ENCODE data around the gene TRAF3. TPM values are rescaled to one million over a fixed set of nuclear protein-coding genes. Genes with fewer than 3 reads are reported as not detected.
"Not testable (repeated sequence)": the region's sequence is repeated elsewhere in the genome, so short reads cannot be mapped to it uniquely, and the experiment has no call there.

The TRAF3 gene
- total and polyA plus RNA-seq, 2 donors, result 9.2 to 14.6 TPM

DNA sequence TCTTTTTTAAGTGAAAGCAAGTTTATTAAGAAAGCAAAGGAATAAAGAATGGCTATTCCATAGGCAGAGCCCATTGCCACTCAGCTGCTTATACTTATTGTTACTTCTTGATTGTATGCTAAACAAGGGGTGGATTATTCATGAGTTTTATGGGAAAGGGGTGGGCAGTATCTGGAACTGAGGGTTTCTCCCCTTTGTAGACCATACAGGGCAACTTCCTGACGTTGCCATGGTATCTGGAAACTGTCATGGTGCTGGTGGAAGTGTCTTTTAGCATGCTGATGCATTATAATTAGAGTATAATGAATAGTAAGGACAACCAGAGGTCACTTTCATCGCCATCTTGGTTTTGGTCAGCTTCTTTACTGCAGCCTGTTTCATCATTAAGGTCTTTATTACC is 78.9 kb downstream of the TRAF3 start:
- no peak overlapping the region for H3K4me3 ChIP-seq (ENCODE audit: low read length in 2 of 2)
- H3K4me1 ChIP-seq (ENCODE audit: control insufficient read depth in 2 of 2, insufficient read depth in 2 of 2, low read length in 2 of 2), result no peaks in the 10 kb centered on the region
- no peak overlapping the region for H3K27ac ChIP-seq (ENCODE audit: low read depth in 1 of 2, low read length in 1 of 2)
- WGBS, result 98% methylated on average over 2 of the region's 2 CpGs
- no peaks in the 10 kb centered on the region for H3K36me3 ChIP-seq (ENCODE audit: control insufficient read depth in 2 of 2, insufficient read depth in 2 of 2, low read length in 1 of 2)
- no peak for DNase-seq (ENCODE audit: low read depth in 6 of 9, low spot score in 9 of 9)
- H3K9me3 ChIP-seq (ENCODE audit: control insufficient read depth in 2 of 2, insufficient read depth in 1 of 2, low read length in 1 of 2), result peaks cover 0 to 6% of the 10 kb centered on the region in 2 donors
- H3K27me3 ChIP-seq (ENCODE audit: control insufficient read depth in 2 of 2, insufficient read depth in 1 of 2, low read length in 1 of 2), result no peaks in the 10 kb centered on the region

GRCh38 chr14:102857444-102857843 is 80.2 kb downstream of the TRAF3 start:
- H3K4me3 ChIP-seq (ENCODE audit: low read length in 2 of 2), result no peak overlapping the region
- H3K36me3 ChIP-seq (ENCODE audit: control insufficient read depth in 2 of 2, insufficient read depth in 2 of 2, low read length in 1 of 2), result no peaks in the 10 kb centered on the region
- no peaks in the 10 kb centered on the region for H3K4me1 ChIP-seq (ENCODE audit: control insufficient read depth in 2 of 2, insufficient read depth in 2 of 2, low read length in 2 of 2)
- no peak overlapping the region for H3K27ac ChIP-seq (ENCODE audit: low read depth in 1 of 2, low read length in 1 of 2)
- peaks cover 0 to 6% of the 10 kb centered on the region in 2 donors for H3K9me3 ChIP-seq (ENCODE audit: control insufficient read depth in 2 of 2, insufficient read depth in 1 of 2, low read length in 1 of 2)
- H3K27me3 ChIP-seq (ENCODE audit: control insufficient read depth in 2 of 2, insufficient read depth in 1 of 2, low read length in 1 of 2), result no peaks in the 10 kb centered on the region
- 95% methylated on average over 2 of the region's 2 CpGs for WGBS
- DNase-seq (ENCODE audit: low read depth in 6 of 9, low spot score in 9 of 9), result no peak

GRCh38 chr14:102859911-102860310 is 82.7 kb downstream of the TRAF3 start:
- 100% methylated on average over 1 of the region's 1 CpG for WGBS
- H3K9me3 ChIP-seq (ENCODE audit: control insufficient read depth in 2 of 2, insufficient read depth in 1 of 2, low read length in 1 of 2), result peaks cover 0 to 6% of the 10 kb centered on the region in 2 donors
- no peak overlapping the region for H3K4me3 ChIP-seq (ENCODE audit: low read length in 2 of 2)
- no peak for DNase-seq (ENCODE audit: low read depth in 6 of 9, low spot score in 9 of 9)
- no peaks in the 10 kb centered on the region for H3K27me3 ChIP-seq (ENCODE audit: control insufficient read depth in 2 of 2, insufficient read depth in 1 of 2, low read length in 1 of 2)
- H3K4me1 ChIP-seq (ENCODE audit: control insufficient read depth in 2 of 2, insufficient read depth in 2 of 2, low read length in 2 of 2), result no peaks in the 10 kb centered on the region
- H3K36me3 ChIP-seq (ENCODE audit: control insufficient read depth in 2 of 2, insufficient read depth in 2 of 2, low read length in 1 of 2), result no peaks in the 10 kb centered on the region
- H3K27ac ChIP-seq (ENCODE audit: low read depth in 1 of 2, low read length in 1 of 2), result no peak overlapping the region

- Histone ChIP-seq H3K27me3 (ENCODE audit: control insufficient read depth in 2 of 2, insufficient read depth in 1 of 2, low read length in 1 of 2) (no peaks in the 10 kb centered on the region), H3K9me3 (ENCODE audit: control insufficient read depth in 2 of 2, insufficient read depth in 1 of 2, low read length in 1 of 2) (peaks cover 0 to 6% of the 10 kb centered on the region in 2 donors), H3K36me3 (ENCODE audit: control insufficient read depth in 2 of 2, insufficient read depth in 2 of 2, low read length in 1 of 2) (no peaks in the 10 kb centered on the region), H3K27ac (ENCODE audit: low read depth in 1 of 2, low read length in 1 of 2) (no peak overlapping the region), H3K4me1 (ENCODE audit: control insufficient read depth in 2 of 2, insufficient read depth in 2 of 2, low read length in 2 of 2) (no peaks in the 10 kb centered on the region), H3K4me3 (ENCODE audit: low read length in 2 of 2) (no peak overlapping the region)
- 98% methylated on average over 3 of the region's 3 CpGs for WGBS
- DNase-seq (ENCODE audit: low read depth in 6 of 9, low spot score in 9 of 9), result no peak
Observed at GRCh38 chr14:102862154-102862773, 85.0 kb downstream of the TRAF3 start.

DNA sequence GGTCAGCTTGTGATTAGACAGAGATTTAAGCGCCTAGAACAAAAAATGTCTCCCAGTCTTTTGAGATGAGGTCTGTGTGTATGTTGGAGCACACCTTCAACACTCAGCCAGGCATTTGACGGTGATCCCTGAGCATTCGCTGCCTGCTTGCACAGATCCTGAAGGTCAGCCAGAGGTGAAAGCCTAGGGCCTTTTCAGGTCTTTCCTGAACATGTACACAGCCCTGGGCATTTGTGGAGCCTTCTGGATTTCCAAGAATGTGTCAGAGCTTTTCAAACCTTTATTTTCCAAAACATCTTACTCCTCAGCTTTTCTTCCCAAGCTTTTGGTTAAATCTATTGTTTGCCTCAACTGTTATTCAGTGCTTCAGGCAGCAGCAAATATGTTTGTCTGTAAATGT is 86.1 kb downstream of the TRAF3 start:
- Histone ChIP-seq H3K27ac (ENCODE audit: low read depth in 1 of 2, low read length in 1 of 2) (no peak overlapping the region), H3K4me3 (ENCODE audit: low read length in 2 of 2) (no peak overlapping the region), H3K27me3 (ENCODE audit: control insufficient read depth in 2 of 2, insufficient read depth in 1 of 2, low read length in 1 of 2) (no peaks in the 10 kb centered on the region), H3K4me1 (ENCODE audit: control insufficient read depth in 2 of 2, insufficient read depth in 2 of 2, low read length in 2 of 2) (no peaks in the 10 kb centered on the region), H3K36me3 (ENCODE audit: control insufficient read depth in 2 of 2, insufficient read depth in 2 of 2, low read length in 1 of 2) (no peaks in the 10 kb centered on the region), H3K9me3 (ENCODE audit: control insufficient read depth in 2 of 2, insufficient read depth in 1 of 2, low read length in 1 of 2) (no peaks in the 10 kb centered on the region)
- WGBS, result 96% methylated on average over 3 of the region's 3 CpGs
- DNase-seq (ENCODE audit: low read depth in 6 of 9, low spot score in 9 of 9), result no peak

DNA sequence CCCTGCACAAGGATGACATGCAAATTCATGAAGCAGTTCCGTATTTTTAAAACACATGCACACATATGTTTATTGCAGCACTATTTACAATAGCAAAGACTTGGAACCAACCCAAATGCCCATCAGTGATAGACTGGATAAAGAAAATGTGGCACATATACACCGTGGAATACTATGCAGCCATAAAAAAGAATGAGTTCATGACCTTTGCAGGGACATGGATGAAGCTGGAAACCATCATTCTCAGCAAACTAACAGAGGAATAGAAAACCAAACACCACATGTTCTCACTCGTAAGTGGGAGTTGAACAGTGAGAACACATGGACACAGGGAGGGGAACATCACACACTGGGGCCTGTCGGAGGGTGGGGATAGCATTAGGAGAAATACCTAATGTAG is 88.7 kb downstream of the TRAF3 start:
- 95% methylated on average over 4 of the region's 4 CpGs for WGBS

DNA sequence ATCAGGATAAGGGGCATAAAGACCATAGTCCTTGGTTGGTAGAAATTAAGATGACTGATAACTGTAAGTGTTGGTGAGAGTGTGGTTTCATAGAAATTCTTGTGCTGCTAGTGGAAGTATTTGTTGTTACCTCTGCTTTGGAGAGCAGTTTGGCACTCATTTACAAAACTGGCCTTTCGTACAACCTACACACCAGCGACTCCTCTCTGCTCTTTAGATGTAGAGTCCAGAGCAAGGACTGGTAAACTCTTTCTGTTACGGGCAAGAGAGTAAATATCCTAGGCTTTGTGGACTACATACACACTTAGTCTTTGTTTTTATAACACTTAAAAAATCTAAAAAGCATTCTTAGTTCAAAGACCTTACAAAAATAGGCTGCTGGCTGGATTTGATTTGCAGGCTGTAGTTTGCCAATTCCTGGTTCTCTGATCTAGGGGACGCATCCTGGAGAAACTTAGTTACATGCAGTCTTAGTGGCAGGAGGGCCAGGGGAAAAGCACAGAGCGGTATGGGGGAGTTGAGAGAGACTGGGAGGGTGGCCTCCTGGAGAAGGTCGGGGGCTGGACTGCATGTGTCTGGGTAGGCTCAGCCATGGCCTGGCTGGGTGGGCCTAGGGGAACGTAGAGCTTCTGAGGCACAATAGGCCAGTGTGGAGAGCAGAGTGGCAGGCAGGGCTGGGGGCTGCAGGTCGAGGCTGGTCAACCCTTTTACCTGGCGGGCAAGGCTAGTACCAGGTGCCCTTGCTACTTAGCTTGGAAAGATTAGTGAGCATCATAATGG is 89.9 kb downstream of the TRAF3 start:
- Histone ChIP-seq H3K4me3 (ENCODE audit: low read length in 2 of 2) (no peak overlapping the region), H3K4me1 (ENCODE audit: control insufficient read depth in 2 of 2, insufficient read depth in 2 of 2, low read length in 2 of 2) (peaks cover 0 to 4% of the 10 kb centered on the region in 2 donors), H3K27ac (ENCODE audit: low read depth in 1 of 2, low read length in 1 of 2) (no peak overlapping the region), H3K9me3 (ENCODE audit: control insufficient read depth in 2 of 2, insufficient read depth in 1 of 2, low read length in 1 of 2) (no peaks in the 10 kb centered on the region), H3K36me3 (ENCODE audit: control insufficient read depth in 2 of 2, insufficient read depth in 2 of 2, low read length in 1 of 2) (peaks cover 11 to 17% of the 10 kb centered on the region in 2 donors), H3K27me3 (ENCODE audit: control insufficient read depth in 2 of 2, insufficient read depth in 1 of 2, low read length in 1 of 2) (no peaks in the 10 kb centered on the region)
- whole genome bisulfite sequencing, result 97% methylated on average over 9 of the region's 9 CpGs
- DNase-seq (ENCODE audit: low read depth in 6 of 9, low spot score in 9 of 9), result no peak

More for the DNA sequence above, 88.7 kb downstream of the TRAF3 start:
- not testable (repeated sequence) for H3K9me3 ChIP-seq (ENCODE audit: control insufficient read depth in 2 of 2, insufficient read depth in 1 of 2, low read length in 1 of 2); H3K27me3 ChIP-seq (ENCODE audit: control insufficient read depth in 2 of 2, insufficient read depth in 1 of 2, low read length in 1 of 2); H3K36me3 ChIP-seq (ENCODE audit: control insufficient read depth in 2 of 2, insufficient read depth in 2 of 2, low read length in 1 of 2); H3K27ac ChIP-seq (ENCODE audit: low read depth in 1 of 2, low read length in 1 of 2); H3K4me1 ChIP-seq (ENCODE audit: control insufficient read depth in 2 of 2, insufficient read depth in 2 of 2, low read length in 2 of 2); DNase-seq (ENCODE audit: low read depth in 6 of 9, low spot score in 9 of 9); H3K4me3 ChIP-seq (ENCODE audit: low read length in 2 of 2)

GRCh38 chr14:102867826-102868580 is 90.8 kb downstream of the TRAF3 start:
- Histone ChIP-seq H3K36me3 (ENCODE audit: control insufficient read depth in 2 of 2, insufficient read depth in 2 of 2, low read length in 1 of 2) (peaks cover 12 to 22% of the 10 kb centered on the region in 2 donors), H3K9me3 (ENCODE audit: control insufficient read depth in 2 of 2, insufficient read depth in 1 of 2, low read length in 1 of 2) (no peaks in the 10 kb centered on the region), H3K4me3 (ENCODE audit: low read length in 2 of 2) (no peak overlapping the region), H3K4me1 (ENCODE audit: control insufficient read depth in 2 of 2, insufficient read depth in 2 of 2, low read length in 2 of 2) (peaks cover 0 to 4% of the 10 kb centered on the region in 2 donors), H3K27ac (ENCODE audit: low read depth in 1 of 2, low read length in 1 of 2) (no peak overlapping the region), H3K27me3 (ENCODE audit: control insufficient read depth in 2 of 2, insufficient read depth in 1 of 2, low read length in 1 of 2) (no peaks in the 10 kb centered on the region)
- WGBS, result 97% methylated on average over 15 of the region's 15 CpGs
- no peak for DNase-seq (ENCODE audit: low read depth in 6 of 9, low spot score in 9 of 9)
